IMR-90 (cell line): Measurements from ENCODE around the gene STK10. TPM values are rescaled to one million over a fixed set of nuclear protein-coding genes. Genes with fewer than 3 reads are reported as not detected.
A peak's percentile ranks its signal among the peaks of the same experiment; 100 is the strongest.

Source experiments
- ATAC-seq: fragments of 200-7000 bp; cut with Tn5 transposase; 2 replicates; pipeline ENCODE4 v1.9.1; 2020; ENCODE audit warnings: low read depth, mild to moderate bottlenecking, moderate library complexity
- BruUV-seq: library from RNA; stranded (reverse); fragments of 400-500 nt; replicated peaks from 2 replicates; lab custom pipeline; 2021; lab: Mats Ljungman, UMichigan
- CTCF ChIA-PET: fragments of 300-600 bp; formaldehyde crosslinking; extraction: SDS; loops from one replicate; lab custom pipeline; 2021; ENCODE audit warnings: antibody characterized with exemption; lab: Yijun Ruan, JAX
- POLR2A ChIA-PET: fragments of 300-600 bp; sonication (Branson Sonifier 250); formaldehyde crosslinking; loops from one replicate; lab custom pipeline; 2022; ENCODE audit warnings: antibody characterized with exemption; ENCODE audit not compliant: unreplicated experiment; lab: Charles Lee
- DNase-seq: peaks from one replicate; pipeline ENCODE4 v3.0.0; 2013
- H2AFZ ChIP-seq: replicated peaks from 2 replicates; pipeline ENCODE3; 2013; ENCODE audit warnings: low read length, mild to moderate bottlenecking; ENCODE audit not compliant: poor library complexity
- H2AK5ac ChIP-seq: 2 replicates; pipeline ENCODE4 v1.6.1; 2013; ENCODE audit warnings: low read depth, low read length, inconsistent platforms
- H2AK9ac ChIP-seq: replicated peaks from 2 replicates; pipeline ENCODE3; 2013; ENCODE audit warnings: mild to moderate bottlenecking, low read depth, low read length, moderate library complexity; ENCODE audit not compliant: poor library complexity
- H2BK120ac ChIP-seq: 2 replicates; pipeline ENCODE4 v1.6.1; 2013; ENCODE audit warnings: low read depth, low read length, inconsistent platforms
- H2BK15ac ChIP-seq: 3 replicates; pipeline ENCODE4 v1.6.1; 2013; ENCODE audit warnings: low read depth, low read length, inconsistent platforms
- H2BK20ac ChIP-seq: 2 replicates; pipeline ENCODE4 v1.6.1; 2013; ENCODE audit warnings: low read depth, mild to moderate bottlenecking, inconsistent platforms, low read length, moderate library complexity
- H2BK5ac ChIP-seq: 2 replicates; pipeline ENCODE4 v1.6.1; 2013; ENCODE audit warnings: mild to moderate bottlenecking, low read depth, low read length, inconsistent platforms; ENCODE audit not compliant: poor library complexity, severe bottlenecking
- H3K14ac ChIP-seq: replicated peaks from 2 replicates; pipeline ENCODE4 v1.6.1; 2013; ENCODE audit warnings: low read depth, low read length, inconsistent platforms
- H3K18ac ChIP-seq: 2 replicates; pipeline ENCODE4 v1.6.1; 2013; ENCODE audit warnings: low read depth, low read length, control low read depth
- H3K23ac ChIP-seq: 2 replicates; pipeline ENCODE4 v1.6.1; 2013; ENCODE audit warnings: low read depth, low read length, inconsistent platforms
- H3K27ac ChIP-seq: 2 replicates; pipeline ENCODE4 v1.5.1; 2013; ENCODE audit warnings: mild to moderate bottlenecking, control low read depth, low read length; ENCODE audit not compliant: insufficient read depth
- H3K27me3 ChIP-seq: 2 replicates; pipeline ENCODE4 v1.6.1; 2013; ENCODE audit warnings: low read length; ENCODE audit not compliant: control insufficient read depth, insufficient read depth
- H3K36me3 ChIP-seq: 2 replicates; pipeline ENCODE4 v1.6.1; 2013; ENCODE audit warnings: low read length, mixed read lengths; ENCODE audit not compliant: control insufficient read depth, insufficient read depth
- H3K4ac ChIP-seq: 2 replicates; pipeline ENCODE4 v1.6.1; 2013; ENCODE audit warnings: low read depth, low read length, inconsistent platforms
- H3K4me1 ChIP-seq: 2 replicates; pipeline ENCODE4 v1.6.1; 2013; ENCODE audit warnings: low read length, mixed read lengths; ENCODE audit not compliant: control insufficient read depth, insufficient read depth
- H3K4me2 ChIP-seq: 2 replicates; pipeline ENCODE4 v1.6.1; 2013; ENCODE audit warnings: low read depth, mild to moderate bottlenecking, control low read depth, low read length, moderate library complexity
- H3K4me3 ChIP-seq: 2 replicates; pipeline ENCODE4 v1.5.1; 2013; ENCODE audit warnings: low read depth, mild to moderate bottlenecking, control low read depth, low read length, moderate library complexity; ENCODE audit not compliant: insufficient read depth
- H3K56ac ChIP-seq: 2 replicates; pipeline ENCODE4 v1.6.1; 2013; ENCODE audit warnings: low read length, inconsistent platforms; ENCODE audit not compliant: insufficient read depth; ENCODE audit errors: extremely low read depth
- H3K79me1 ChIP-seq, 2 experiments: 2 replicates each; pipeline ENCODE4 v1.6.1; 2013; ENCODE audit warnings: low read length in 2 of 2, inconsistent platforms in 1 of 2, low read depth in 1 of 2
- H3K9ac ChIP-seq: 2 replicates; pipeline ENCODE4 v1.6.1; 2013; ENCODE audit warnings: low read depth, low read length, control low read depth
- H3K9me1 ChIP-seq: 2 replicates; pipeline ENCODE4 v1.6.1; 2013; ENCODE audit warnings: low read length, inconsistent platforms; ENCODE audit not compliant: insufficient read depth
- H3K9me3 ChIP-seq: 2 replicates; pipeline ENCODE4 v1.6.1; 2013; ENCODE audit warnings: low read length; ENCODE audit not compliant: control insufficient read depth, insufficient read depth
- H4K20me1 ChIP-seq: 2 replicates; pipeline ENCODE4 v1.6.1; 2013; ENCODE audit warnings: low read length, inconsistent platforms; ENCODE audit not compliant: insufficient read depth
- H4K5ac ChIP-seq: 2 replicates; pipeline ENCODE4 v1.6.1; 2013; ENCODE audit warnings: mild to moderate bottlenecking, low read depth, low read length, control low read depth
- H4K8ac ChIP-seq, 2 experiments: 2 replicates each; pipeline ENCODE4 v1.6.1; 2013; ENCODE audit warnings: low read depth in 2 of 2, low read length in 2 of 2, control low read depth in 1 of 2, inconsistent platforms in 1 of 2
- H4K91ac ChIP-seq: 2 replicates; pipeline ENCODE4 v1.6.1; 2013; ENCODE audit warnings: low read depth, low read length, inconsistent platforms; ENCODE audit not compliant: insufficient read depth
- BHLHE40 ChIP-seq: fragments of 150-350 bp; IDR thresholded peaks from 2 replicates; pipeline ENCODE4 v1.6.1; 2016; ENCODE audit warnings: mild to moderate bottlenecking, low read depth, low read length
- FOS ChIP-seq: fragments of 150-350 bp; IDR thresholded peaks from 2 replicates; pipeline ENCODE4 v1.6.1; 2016; ENCODE audit warnings: low read depth, low read length
- MAFK ChIP-seq: IDR thresholded peaks from 2 replicates; pipeline ENCODE4 v1.6.1; 2012; ENCODE audit warnings: low read depth, low read length, improper control_type of control experiment
- MAZ ChIP-seq: IDR thresholded peaks from 2 replicates; pipeline ENCODE4 v1.6.1; 2012; ENCODE audit warnings: low read depth, mild to moderate bottlenecking, low read length, improper control_type of control experiment, moderate library complexity, borderline replicate concordance
- MXI1 ChIP-seq: IDR thresholded peaks from 2 replicates; pipeline ENCODE4 v1.6.1; 2012; ENCODE audit warnings: low read depth, mild to moderate bottlenecking, low read length, moderate library complexity, borderline replicate concordance
- POLR2A ChIP-seq: IDR thresholded peaks from 2 replicates; pipeline ENCODE4 v1.6.1; 2012; ENCODE audit warnings: mild to moderate bottlenecking, low read depth, low read length
- WGBS, 2 experiments: methylation state at CpG; one replicate each; pipeline versions ENCODE4 v1.1.5 to v1.1.7; 2013; ENCODE audit warnings: missing lambda C conversion rate in 2 of 2; ENCODE audit not compliant: insufficient read length in 1 of 2; ENCODE audit errors: extremely low coverage in 2 of 2; 5-methylcytosine and 5-hydroxymethylcytosine counted together
- dilution Hi-C: fragments of 300-500 bp; cut with HindIII; formaldehyde crosslinking; loops from one replicate; pipeline ENCODE4 v1.14.3; 2018; ENCODE audit warnings: low sequenced_read_pairs; ENCODE audit not compliant: unreplicated experiment
- in situ Hi-C: fragments of 300-500 bp; cut with MboI; formaldehyde crosslinking; loops from 3 replicates; pipeline ENCODE4 v1.14.3; 2019; ENCODE audit warnings: low sequenced_read_pairs, inconsistent platforms, mixed read lengths
- intact Hi-C: fragments of 100-400 bp; cut with micrococcal nuclease; formaldehyde crosslinking; loops from 2 replicates; pipeline ENCODE4 v1.10.0; 2022
- polyA plus RNA-seq, 3 experiments: library from polyadenylated mRNA; depleted of rRNA; stranded (reverse); fragments of >200 nt; gene quantifications; 2 replicates each; pipeline ENCODE4 v1.2.3, GENCODE V29; 2012; ENCODE audit warnings: low replicate concordance in 1 of 3
- total RNA-seq: library from RNA; depleted of rRNA; stranded (reverse); fragments of >200 nt; gene quantifications from 2 replicates; pipeline ENCODE4 v1.2.3, GENCODE V29; 2012

The STK10 gene
- total and polyA plus RNA-seq, 2 of the 4 experiments (the other 2 are of a cell fraction) = 15.4 to 18.5 TPM

DNA sequence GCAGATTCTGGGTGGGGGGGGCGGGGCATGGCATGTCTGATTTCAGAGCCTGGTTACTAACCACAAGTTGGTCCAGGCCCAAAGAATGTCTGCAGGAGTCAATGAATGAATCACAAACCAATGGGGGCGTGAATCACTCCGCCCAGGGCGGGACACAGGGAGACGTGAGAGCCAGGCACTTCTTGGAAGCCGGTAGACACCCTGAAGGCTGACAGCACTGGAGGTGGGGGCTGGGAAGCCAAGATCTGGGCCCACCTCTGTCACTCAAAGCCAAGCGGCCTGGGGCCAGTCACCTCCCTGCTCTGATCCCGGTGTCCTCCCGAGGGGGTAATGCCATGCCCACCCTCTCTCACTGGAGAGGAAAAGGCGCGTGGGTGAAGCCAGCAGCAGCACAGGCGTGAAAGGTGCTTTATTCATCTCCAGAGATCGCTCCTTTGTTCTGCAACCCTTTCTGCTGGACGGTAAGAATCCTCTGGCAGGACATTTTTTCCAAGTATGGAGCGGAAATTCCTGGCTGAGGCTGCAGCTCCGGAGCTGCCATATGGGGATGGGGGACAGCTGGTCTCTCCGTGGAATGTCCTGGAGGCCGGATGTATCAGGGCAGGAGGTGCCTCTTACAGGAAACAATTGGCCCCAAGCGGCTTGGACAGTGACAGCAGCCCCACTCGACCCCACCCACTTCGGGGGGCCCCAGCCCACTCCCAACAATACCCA, 85.0 kb downstream of the STK10 start:
- Histone ChIP-seq H3K36me3 (peaks cover 12% of the 10 kb centered on the region), H4K5ac (peak overlapping the region; percentile 98), H2AK5ac (peak overlapping the region; percentile 100), H2AFZ (peak overlapping the region; percentile 89), H3K9ac (peak overlapping the region; percentile 73), H3K4me3 (peak overlapping the region; percentile 29), H3K14ac (peak overlapping the region; percentile 98), H3K56ac (peak overlapping the region; percentile 87), H3K9me3 (no peaks in the 10 kb centered on the region), H4K20me1 (peaks cover 4% of the 10 kb centered on the region; the same call in 1 of the 2 replicates), H3K27me3 (no peaks in the 10 kb centered on the region), H3K4me1 (peaks cover 34% of the 10 kb centered on the region), H4K8ac (peak overlapping the region; percentile 76 to 98), H2BK120ac (peak overlapping the region; percentile 99), H3K79me1 (peaks cover 13 to 64% of the 10 kb centered on the region in 2 experiments; a peak in 3 of 4 replicates), H2AK9ac (peak overlapping the region; percentile 96), H2BK15ac (peak overlapping the region; percentile 73; the same call in 1 of the 3 replicates), H3K9me1 (peaks cover 27% of the 10 kb centered on the region), H3K4me2 (peak overlapping the region; percentile 93), H2BK5ac (peak overlapping the region; percentile 97), H2BK20ac (peak overlapping the region; percentile 97), H3K23ac (peak overlapping the region; percentile 97), H4K91ac (peak overlapping the region; percentile 99), H3K4ac (peak overlapping the region; percentile 99), H3K27ac (peak overlapping the region; percentile 94), H3K18ac (peak overlapping the region; percentile 99)
- peak; percentile 81 for ATAC-seq
- ChIA-PET CTCF (interaction anchor here (1.5 to 1.8 kb wide), 3 partner anchors 81 to 190 kb away, joined by 3 to 6 read pairs (median 3); partner anchors contain the start of gene STK10), POLR2A (no interaction called here)
- DNase-seq = peak; percentile 95
- WGBS, 2 experiments = 0% methylated on average over 3 of the region's 21 CpGs; no CpG with 5 or more reads in 1 of the 2 experiments
- no TSS peak for BruUV-seq
- dilution Hi-C loops (no loop called here), in situ Hi-C loops (loop anchor here (5.0 to 10.0 kb wide), 2 partner anchors 84 to 182 kb away; partner anchors contain the start of genes STK10 and UBTD2), intact Hi-C loops (loop anchor here (10.0 kb wide), 2 partner anchors 252 to 352 kb away; partner anchors contain the start of gene SH3PXD2B)
- TF ChIP-seq MXI1 (peak; percentile 70; the same call in 1 of the 2 replicates), MAZ (peak; percentile 38; the same call in 1 of the 2 replicates), POLR2A (no peak; the same call in 1 of the 2 replicates), MAFK (no peak), BHLHE40 (0 out of 2 replicates have a peak, but pooled peaks have one; percentile 46), FOS (peak; percentile 66)
